Prostate gland (tissue), 2 donors: Measurements from ENCODE around the gene CARD9. TPM values are rescaled to one million over a fixed set of nuclear protein-coding genes. Genes with fewer than 3 reads are reported as not detected.

ENCODE experiments used
- DNase-seq: peaks from one replicate; pipeline ENCODE4 v3.0.0-alpha.2; 2019; ENCODE audit warnings: low spot score
- H3K27ac ChIP-seq, 2 donors: fragments of 200-600 bp; sonication (generic); 2 replicates each; pipeline ENCODE4 v1.5.1; 2017 to 2019
- H3K27me3 ChIP-seq: fragments of 200-600 bp; sonication (generic); replicated peaks from 2 replicates; pipeline ENCODE4 v1.5.1; 2019; ENCODE audit not compliant: insufficient read depth
- H3K36me3 ChIP-seq, 2 donors: fragments of 200-600 bp; sonication (generic); 1 replicate in 1 of 2; 2 replicates in 1 of 2; pipeline versions ENCODE4 v1.5.1 to v1.8.1; 2017 to 2019
- H3K4me1 ChIP-seq: fragments of 200-600 bp; sonication (generic); replicated peaks from 2 replicates; pipeline ENCODE4 v1.5.1; 2019
- H3K4me3 ChIP-seq, 2 donors: fragments of 200-600 bp; sonication (generic); 2 replicates each; pipeline ENCODE4 v1.5.1; 2017 to 2019
- H3K9me3 ChIP-seq: fragments of 200-600 bp; sonication (generic); 2 replicates; pipeline ENCODE4 v1.5.1; 2017
- CTCF ChIP-seq, 4 experiments: fragments of 200-600 bp in 2 of 4; fragments of 450-650 bp in 2 of 4; sonication (generic) in 2 of 4; IDR thresholded peaks; 1 replicate in 3 of 4; 2 replicates in 1 of 4; pipeline ENCODE4 v1.5.1; 2016 to 2019; ENCODE audit warnings: antibody characterized with exemption in 4 of 4, mild to moderate bottlenecking in 2 of 4, moderate library complexity in 2 of 4
- POLR2A ChIP-seq: fragments of 450-650 bp; IDR thresholded peaks from one replicate; pipeline ENCODE4 v1.6.1; 2016; ENCODE audit warnings: antibody characterized with exemption, mild to moderate bottlenecking
- POLR2AphosphoS5 ChIP-seq: sonication (generic); formaldehyde crosslinking; IDR thresholded peaks from one replicate; pipeline ENCODE4 v1.6.1; 2017; ENCODE audit warnings: antibody characterized with exemption
- WGBS: methylation state at CpG from one replicate; pipeline ENCODE4 v1.1.5; 2018; 5-methylcytosine and 5-hydroxymethylcytosine counted together
- intact Hi-C: fragments of 100-400 bp; cut with DNase I; formaldehyde crosslinking; loops from one replicate; pipeline ENCODE4 v1.14.2; 2022
- total RNA-seq, 2 donors: library from RNA; depleted of rRNA; stranded (reverse); fragments of >200 nt; gene quantifications; one replicate each; pipeline ENCODE4 v1.1.0, GENCODE V29; 2016

CARD9 gene
- total RNA-seq, 2 donors from 2014 or later = 1.5 to 3.4 TPM

- Histone ChIP-seq H3K9me3 (no peaks in the 10 kb centered on the region), H3K4me1 (no peaks in the 10 kb centered on the region), H3K4me3 (no peak overlapping the region), H3K27ac (peak overlapping the region in 1 of 2 donors; percentile 8), H3K36me3 (no peaks in the 10 kb centered on the region), H3K27me3 (no peaks in the 10 kb centered on the region)
- intact Hi-C loops = no loop called here
- WGBS = 62% methylated on average over 21 of the region's 21 CpGs
- DNase-seq = no peak
- TF ChIP-seq POLR2A (no peak), CTCF (IDR thresholded peaks at IDR 0.05) (no peak), POLR2AphosphoS5 (no peak)
These were observed 28.8 kb downstream of the CARD9 start for GRCh38 chr9:136344544-136345280.

- intact Hi-C loops = no loop called here
- H3K9me3 ChIP-seq = no peaks in the 10 kb centered on the region
- WGBS = 84% methylated on average over 15 of the region's 24 CpGs
These were observed 29.6 kb downstream of the CARD9 start for GRCh38 chr9:136343884-136344269.

DNA sequence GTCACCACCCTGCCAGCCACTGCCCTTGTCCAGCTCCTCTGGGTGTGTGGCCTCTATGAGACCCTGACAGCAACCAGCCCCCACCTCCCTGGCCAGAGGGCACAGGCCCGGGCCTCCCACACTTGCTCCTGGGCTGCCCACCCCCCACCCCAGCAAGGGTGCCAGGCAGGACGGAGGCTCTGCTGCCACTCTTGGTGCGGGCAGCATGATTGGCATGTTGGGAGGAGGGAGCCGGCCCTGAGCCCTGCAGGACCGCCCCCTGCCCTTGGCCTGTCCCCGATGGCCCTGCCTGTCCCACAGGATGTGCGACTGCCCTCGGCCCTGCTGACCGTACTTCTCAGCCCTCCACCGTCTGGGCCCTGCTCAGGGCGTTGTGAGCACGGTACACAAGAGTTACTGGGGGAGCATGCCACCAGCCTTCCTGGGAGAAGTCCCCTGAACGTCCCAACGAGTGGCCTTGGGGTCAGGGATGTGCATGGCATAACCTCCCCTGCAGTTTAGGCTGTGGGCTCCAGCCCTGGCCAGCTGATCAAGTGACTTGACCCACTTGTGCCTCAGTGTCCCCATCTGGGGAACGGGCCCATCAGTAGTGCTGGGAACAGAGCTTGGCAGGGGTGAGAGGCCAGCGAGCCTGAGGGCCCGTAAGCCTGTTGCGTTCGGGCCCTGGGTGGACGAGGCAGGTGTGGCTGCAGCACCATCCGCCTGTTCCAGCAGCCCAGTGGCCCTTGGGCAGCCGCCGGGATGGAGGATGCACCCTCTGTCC is 30.2 kb downstream of the CARD9 start:
- intact Hi-C loops = no loop called here
- H3K4me3 ChIP-seq = peak overlapping the region in 1 of 2 donors; percentile 38
- peak overlapping the region in 1 of 2 donors; percentile 16 for H3K27ac ChIP-seq
- no peak for DNase-seq
- H3K27me3 ChIP-seq = no peaks in the 10 kb centered on the region
- TF ChIP-seq CTCF (IDR thresholded peaks at IDR 0.05) (no peak), POLR2A (no peak), POLR2AphosphoS5 (no peak)
- H3K9me3 ChIP-seq = no peaks in the 10 kb centered on the region
- no peaks in the 10 kb centered on the region for H3K36me3 ChIP-seq
- WGBS = 79% methylated on average over 23 of the region's 23 CpGs
- no peaks in the 10 kb centered on the region for H3K4me1 ChIP-seq

More at GRCh38 chr9:136343884-136344269, 29.6 kb downstream of the CARD9 start:
- Histone ChIP-seq H3K27me3 (no peaks in the 10 kb centered on the region), H3K4me3 (no peak overlapping the region), H3K36me3 (no peaks in the 10 kb centered on the region), H3K27ac (no peak overlapping the region), H3K4me1 (no peaks in the 10 kb centered on the region)
- no peak for DNase-seq
- TF ChIP-seq POLR2A = no peak
- TF ChIP-seq POLR2AphosphoS5 = no peak
- no peak for TF ChIP-seq CTCF (IDR thresholded peaks at IDR 0.05)

- peak overlapping the region; percentile 33 to 38 for H3K4me3 ChIP-seq
- peak; percentile 76 for TF ChIP-seq POLR2AphosphoS5
- no peak for TF ChIP-seq POLR2A
- no peak for TF ChIP-seq CTCF (IDR thresholded peaks at IDR 0.05)
- intact Hi-C loops = no loop called here
- peak; percentile 82 for DNase-seq
- WGBS = 10% methylated on average over 48 of the region's 60 CpGs
- H3K4me1 ChIP-seq = no peaks in the 10 kb centered on the region
- H3K36me3 ChIP-seq = peaks cover 0 to 2% of the 10 kb centered on the region in 2 donors
- H3K27me3 ChIP-seq = no peaks in the 10 kb centered on the region
- H3K9me3 ChIP-seq = no peaks in the 10 kb centered on the region
- H3K27ac ChIP-seq = peak overlapping the region; percentile 16 to 37
These were observed 31.0 kb downstream of the CARD9 start for GRCh38 chr9:136342181-136343120.
